ENCODE data around the gene ANO9.

The ANO9 gene

DNA sequence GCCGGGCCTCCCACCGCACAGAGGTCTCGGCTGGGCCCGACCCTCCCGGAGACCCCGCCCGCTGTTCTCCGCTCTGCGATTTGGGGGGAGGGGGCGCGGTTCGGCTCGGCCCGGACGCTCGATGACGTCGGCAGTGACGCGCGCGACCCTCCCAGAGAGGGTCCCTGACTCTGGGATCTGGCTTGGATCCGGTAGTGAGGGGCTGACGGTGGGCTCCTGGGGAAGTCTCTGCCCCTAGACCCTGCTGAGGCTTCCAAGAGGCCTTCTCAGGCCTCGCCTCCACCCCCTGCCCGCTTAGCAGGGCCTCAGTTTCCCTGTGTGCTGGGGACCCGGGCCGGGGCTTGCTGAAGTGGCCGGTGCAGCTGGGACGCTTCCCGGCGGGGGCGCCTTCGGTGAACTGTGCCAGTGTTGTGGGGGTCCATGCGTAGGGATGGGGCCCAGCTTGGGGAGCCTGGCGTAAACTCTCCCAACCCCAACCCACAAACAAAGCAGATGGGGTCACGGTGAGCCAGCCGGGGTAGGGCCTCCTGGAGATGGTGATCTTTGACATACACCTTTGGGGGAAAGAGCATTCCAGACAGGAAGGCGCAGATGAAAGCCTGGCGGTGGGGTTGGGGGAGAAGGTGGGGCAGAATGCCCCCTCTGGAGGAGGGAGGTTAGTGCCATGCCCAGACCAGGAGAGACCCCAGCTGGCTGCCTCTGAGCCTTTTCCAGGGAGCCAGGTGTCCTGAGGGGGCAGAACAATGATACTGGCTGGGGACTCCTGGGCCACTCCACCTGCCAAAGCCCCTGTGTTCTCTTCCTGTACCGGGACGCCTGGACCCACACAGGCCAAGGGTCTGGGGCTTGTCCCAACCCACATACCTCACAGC, 71.5 kb downstream of the ANO9 start:
- no peak for DNase-seq (ENCODE audit: low read depth in 2 of 2)

DNA sequence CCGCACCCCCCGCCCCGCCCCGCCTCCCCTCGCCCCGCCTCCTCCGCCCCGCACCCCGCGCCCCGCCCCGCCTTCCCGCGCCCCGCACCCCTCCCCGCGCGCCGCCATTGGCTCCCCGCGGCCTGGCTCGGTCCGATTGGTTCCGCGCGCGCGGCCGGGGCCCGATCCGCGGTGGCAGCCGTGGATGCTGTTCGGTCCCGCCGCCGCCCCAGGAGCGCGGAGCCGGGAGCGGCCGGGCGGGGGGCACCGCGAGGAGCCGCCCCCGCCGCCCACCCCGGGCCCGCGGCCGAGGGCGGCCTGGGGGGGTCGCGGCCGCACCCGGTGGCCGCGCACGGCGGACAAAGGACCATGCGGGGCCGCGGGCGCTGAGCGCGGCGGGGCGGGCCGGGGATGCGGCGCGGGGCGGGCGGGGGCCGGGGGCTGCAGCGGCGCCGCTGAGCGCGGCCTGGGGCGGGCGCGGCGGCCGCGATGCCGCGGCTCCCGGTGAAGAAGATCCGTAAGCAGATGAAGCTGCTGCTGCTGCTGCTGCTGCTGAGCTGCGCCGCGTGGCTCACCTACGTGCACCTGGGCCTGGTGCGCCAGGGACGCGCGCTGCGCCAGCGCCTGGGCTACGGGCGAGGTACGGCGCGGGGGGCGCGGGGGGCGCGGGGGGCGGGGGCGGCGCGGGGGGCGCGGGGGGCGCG, 72.3 kb downstream of the ANO9 start, which contains the start of gene B4GALNT4:
Gene B4GALNT4, plus strand, starts transcription at position 164 of the 683 bp plus-strand sequence. Its CDS starts 305 bp downstream, at position 469.
- no peak for DNase-seq (ENCODE audit: low read depth in 2 of 2)

DNA sequence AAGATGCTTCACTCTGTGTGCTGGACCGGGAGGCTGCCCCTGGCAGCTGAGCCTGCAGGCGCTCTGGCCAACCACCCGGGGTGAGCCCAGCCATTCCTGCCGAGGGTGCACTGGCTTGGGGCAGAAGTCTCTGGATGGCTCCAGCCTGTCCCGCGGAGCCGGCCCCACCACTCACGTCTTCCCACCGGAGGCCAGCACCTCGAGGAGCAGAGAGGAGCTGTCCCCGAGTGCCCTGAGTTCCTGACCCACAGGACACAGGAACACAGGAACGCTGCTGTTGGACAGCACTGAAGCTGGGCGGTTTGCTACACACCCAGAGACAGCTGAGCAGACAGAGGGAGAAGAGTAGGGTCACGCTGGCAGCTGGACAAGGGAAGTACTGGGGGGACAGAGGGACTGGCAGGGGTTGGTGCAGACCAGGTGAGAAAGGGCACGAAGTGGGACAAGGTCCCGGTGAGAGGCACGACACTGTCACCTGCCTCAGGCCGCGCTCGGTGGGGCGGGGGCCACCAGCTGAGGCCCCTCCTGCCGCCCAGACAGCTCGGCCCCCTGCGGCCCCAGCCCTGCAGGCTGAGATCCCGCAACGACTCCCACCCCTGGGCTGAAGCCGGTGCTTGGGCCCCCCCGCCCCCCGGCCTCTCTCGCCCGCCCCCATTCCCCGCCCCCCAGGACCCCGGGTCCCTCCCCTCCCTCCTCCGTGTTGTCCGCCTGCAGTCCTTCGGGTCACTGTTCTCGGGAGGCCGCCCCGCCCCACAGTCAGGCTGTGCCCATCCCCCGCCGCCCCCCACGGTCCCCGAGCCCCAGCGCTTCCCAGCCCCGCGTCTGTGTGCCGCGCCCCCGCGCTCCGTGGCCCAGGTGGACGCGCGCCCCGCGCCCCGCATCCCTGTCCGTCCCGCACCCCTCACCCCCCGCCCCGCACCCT, 73.1 kb downstream of the ANO9 start:
- no peak for DNase-seq (ENCODE audit: low read depth in 2 of 2)

DNA sequence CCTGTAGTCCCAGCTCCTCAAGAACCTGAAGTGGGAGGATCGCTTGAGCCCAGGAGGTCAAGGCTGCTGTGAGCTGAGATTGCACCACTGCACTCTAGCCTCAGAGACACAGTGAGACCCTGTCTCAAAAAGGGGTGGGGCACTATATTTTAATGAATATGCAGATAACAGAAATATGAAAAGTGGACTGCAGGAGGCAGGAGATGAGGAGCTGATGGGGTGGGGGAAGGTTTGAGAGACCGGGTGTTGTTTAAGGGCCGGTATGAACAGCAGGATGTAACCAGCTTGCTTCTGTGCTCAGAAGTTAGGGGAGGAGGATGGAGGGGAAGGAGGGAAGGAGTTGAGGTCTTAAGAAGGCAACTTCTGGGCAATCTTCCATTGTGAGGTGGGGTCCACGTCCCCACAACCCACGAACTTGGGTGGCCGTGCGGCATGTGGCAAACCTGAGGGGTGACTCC, 73.8 kb downstream of the ANO9 start:
- DNase-seq (ENCODE audit: low read depth in 2 of 2): no peak

Data from fibroblast of skin of left biceps (primary cell).